Mesendoderm (in vitro differentiated cells): ENCODE results near the gene LRIT1.

Source experiments
- DNase-seq: peaks from one replicate; pipeline ENCODE4 v3.0.0; 2013
- H2AK5ac ChIP-seq: 2 replicates; pipeline ENCODE4 v1.6.1; 2013; ENCODE audit warnings: low read length, inconsistent platforms
- H2BK120ac ChIP-seq: 2 replicates; pipeline ENCODE4 v1.6.1; 2013; ENCODE audit warnings: low read depth, mild to moderate bottlenecking, low read length, moderate library complexity, mixed read lengths
- H2BK15ac ChIP-seq: replicated peaks from 2 replicates; pipeline ENCODE4 v1.6.1; 2013; ENCODE audit warnings: low read depth, mild to moderate bottlenecking, moderate library complexity
- H2BK5ac ChIP-seq: 2 replicates; pipeline ENCODE4 v1.6.1; 2013; ENCODE audit warnings: low read length, inconsistent platforms
- H3K18ac ChIP-seq: 2 replicates; pipeline ENCODE4 v1.6.1; 2013; ENCODE audit warnings: mild to moderate bottlenecking, low read length, mixed read lengths
- H3K23ac ChIP-seq: one replicate; pipeline ENCODE4 v1.6.1; 2013; ENCODE audit warnings: low read length
- H3K27ac ChIP-seq: 2 replicates; pipeline ENCODE4 v1.5.1; 2013; ENCODE audit warnings: low read depth, mild to moderate bottlenecking, inconsistent platforms, low read length, moderate library complexity
- H3K27me3 ChIP-seq: 2 replicates; pipeline ENCODE4 v1.6.1; 2013; ENCODE audit warnings: low read length, control low read depth, mild to moderate bottlenecking, inconsistent platforms; ENCODE audit not compliant: insufficient read depth, poor library complexity
- H3K36me3 ChIP-seq: 2 replicates; pipeline ENCODE4 v1.6.1; 2013; ENCODE audit warnings: low read length, inconsistent platforms; ENCODE audit not compliant: control insufficient read depth, insufficient read depth
- H3K4ac ChIP-seq: one replicate; pipeline ENCODE4 v1.6.1; 2013; ENCODE audit warnings: low read depth, mild to moderate bottlenecking, low read length, moderate library complexity
- H3K4me1 ChIP-seq: 2 replicates; pipeline ENCODE4 v1.6.1; 2013; ENCODE audit warnings: low read depth, low read length, inconsistent platforms; ENCODE audit not compliant: control insufficient read depth
- H3K4me2 ChIP-seq: 2 replicates; pipeline ENCODE4 v1.6.1; 2013; ENCODE audit warnings: low read length
- H3K4me3 ChIP-seq: 2 replicates; pipeline ENCODE4 v1.5.1; 2013; ENCODE audit warnings: mild to moderate bottlenecking, low read length
- H3K56ac ChIP-seq: one replicate; pipeline ENCODE4 v1.6.1; 2013; ENCODE audit warnings: low read length
- H3K79me1 ChIP-seq: 2 replicates; pipeline ENCODE4 v1.6.1; 2013; ENCODE audit warnings: low read length, inconsistent platforms
- H3K79me2 ChIP-seq: 2 replicates; pipeline ENCODE4 v1.6.1; 2013; ENCODE audit warnings: mild to moderate bottlenecking, low read length; ENCODE audit not compliant: control insufficient read depth, insufficient read depth
- H3K9ac ChIP-seq: 2 replicates; pipeline ENCODE4 v1.6.1; 2013; ENCODE audit warnings: low read length, inconsistent platforms
- H4K5ac ChIP-seq: one replicate; pipeline ENCODE4 v1.6.1; 2013; ENCODE audit warnings: low read length
- H4K8ac ChIP-seq: one replicate; pipeline ENCODE4 v1.6.1; 2013; ENCODE audit warnings: low read depth, mild to moderate bottlenecking, control low read depth, low read length, moderate library complexity
- WGBS: extraction: QIAGEN DNeasy Blood & Tissue Kit; methylation state at CpG from one replicate; pipeline ENCODE4 v1.1.7; 2013; ENCODE audit warnings: low lambda C conversion rate, missing lambda C conversion rate; ENCODE audit not compliant: insufficient coverage; ENCODE audit errors: extremely low coverage; 5-methylcytosine and 5-hydroxymethylcytosine counted together

LRIT1 gene

DNA sequence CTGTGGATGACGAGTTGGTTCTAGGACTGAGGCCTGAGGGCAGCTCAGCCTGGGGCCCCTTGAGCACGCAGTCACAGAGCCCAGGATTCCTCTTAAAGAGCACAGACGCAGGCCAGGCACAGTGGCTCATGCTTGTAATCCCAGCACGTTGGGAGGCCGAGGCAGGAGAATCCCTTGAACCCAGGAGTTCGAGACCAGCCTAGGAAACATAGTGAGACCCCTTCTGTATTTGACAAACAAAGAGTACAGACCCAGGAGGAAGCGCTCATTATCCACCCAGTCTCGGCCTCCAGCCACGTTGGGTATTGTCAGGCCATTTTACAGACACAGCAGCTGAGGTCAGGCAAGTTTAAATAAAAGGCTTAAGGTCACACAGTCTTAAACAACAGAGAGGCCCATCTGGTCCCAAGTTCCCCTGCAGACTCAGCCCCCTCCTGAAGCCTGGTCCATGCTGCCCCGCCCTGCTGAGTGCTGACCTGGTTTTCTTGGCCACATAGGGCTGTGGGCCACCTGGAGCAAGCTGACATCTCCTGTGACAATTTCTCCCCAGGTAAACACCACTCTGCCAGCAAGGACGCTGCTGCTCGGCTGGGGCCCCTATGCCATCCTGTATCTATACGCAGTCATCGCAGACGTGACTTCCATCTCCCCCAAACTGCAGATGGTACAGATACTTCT lies 16.1 kb upstream of the LRIT1 start:
- DNase-seq = no peak
- Histone ChIP-seq H4K5ac (no peak overlapping the region), H4K8ac (no peak overlapping the region), H3K4me1 (no peaks in the 10 kb centered on the region), H3K23ac (no peak overlapping the region), H3K4me2 (no peak overlapping the region), H2BK120ac (no peak overlapping the region), H3K4ac (no peak overlapping the region), H2BK15ac (no peak overlapping the region), H3K27me3 (no peaks in the 10 kb centered on the region), H3K79me1 (no peaks in the 10 kb centered on the region), H2BK5ac (no peak overlapping the region), H3K36me3 (no peaks in the 10 kb centered on the region), H2AK5ac (no peak overlapping the region), H3K27ac (no peak overlapping the region), H3K9ac (no peak overlapping the region), H3K79me2 (no peaks in the 10 kb centered on the region), H3K56ac (no peak overlapping the region), H3K18ac (no peak overlapping the region), H3K4me3 (no peak overlapping the region)
- no CpG with 5 or more reads among the region's 15 CpGs for WGBS

DNA sequence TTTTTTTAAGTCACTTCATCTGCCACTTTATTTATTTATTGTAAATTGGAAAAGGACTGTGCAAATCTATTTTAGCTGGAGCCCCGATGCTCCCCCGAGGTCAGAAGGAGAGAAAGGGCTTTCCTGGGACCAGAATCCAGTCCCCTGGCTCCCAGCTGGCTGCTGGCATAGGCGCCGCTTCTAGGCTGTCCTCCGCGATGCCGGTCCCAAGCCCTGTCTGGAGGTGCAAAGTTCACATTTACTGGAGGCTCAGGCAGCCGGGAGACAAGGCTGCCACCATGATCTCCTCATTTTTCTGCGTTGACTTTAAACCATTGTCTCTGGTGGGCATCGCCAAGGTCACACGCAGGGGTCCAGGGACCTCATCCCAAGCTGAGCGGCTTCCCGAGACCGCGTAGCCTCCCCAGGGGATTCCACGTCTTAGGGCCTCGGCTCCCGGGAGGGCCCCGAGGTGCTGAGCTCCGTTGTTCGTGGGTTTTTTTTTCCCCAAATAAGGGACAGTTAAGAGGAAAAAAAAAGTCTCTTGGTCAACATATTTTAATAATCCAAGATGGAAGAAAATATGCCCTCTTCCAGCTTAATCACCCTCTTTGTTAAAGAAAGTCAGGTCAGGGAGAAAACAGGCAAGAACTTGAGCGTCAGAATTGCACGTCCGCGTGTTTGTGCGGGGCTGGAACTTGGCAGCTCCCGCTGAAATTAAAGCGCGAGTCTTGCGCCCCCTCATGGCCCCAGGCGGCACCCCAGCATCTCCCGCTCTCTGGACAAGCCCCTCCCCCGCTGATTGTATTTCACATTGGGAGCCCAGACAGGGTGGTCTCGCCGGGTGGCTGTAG lies 15.4 kb upstream of the LRIT1 start:
- WGBS = no CpG with 5 or more reads among the region's 35 CpGs
- H4K5ac ChIP-seq = no peak overlapping the region
- no peak overlapping the region for H3K4me3 ChIP-seq

DNA sequence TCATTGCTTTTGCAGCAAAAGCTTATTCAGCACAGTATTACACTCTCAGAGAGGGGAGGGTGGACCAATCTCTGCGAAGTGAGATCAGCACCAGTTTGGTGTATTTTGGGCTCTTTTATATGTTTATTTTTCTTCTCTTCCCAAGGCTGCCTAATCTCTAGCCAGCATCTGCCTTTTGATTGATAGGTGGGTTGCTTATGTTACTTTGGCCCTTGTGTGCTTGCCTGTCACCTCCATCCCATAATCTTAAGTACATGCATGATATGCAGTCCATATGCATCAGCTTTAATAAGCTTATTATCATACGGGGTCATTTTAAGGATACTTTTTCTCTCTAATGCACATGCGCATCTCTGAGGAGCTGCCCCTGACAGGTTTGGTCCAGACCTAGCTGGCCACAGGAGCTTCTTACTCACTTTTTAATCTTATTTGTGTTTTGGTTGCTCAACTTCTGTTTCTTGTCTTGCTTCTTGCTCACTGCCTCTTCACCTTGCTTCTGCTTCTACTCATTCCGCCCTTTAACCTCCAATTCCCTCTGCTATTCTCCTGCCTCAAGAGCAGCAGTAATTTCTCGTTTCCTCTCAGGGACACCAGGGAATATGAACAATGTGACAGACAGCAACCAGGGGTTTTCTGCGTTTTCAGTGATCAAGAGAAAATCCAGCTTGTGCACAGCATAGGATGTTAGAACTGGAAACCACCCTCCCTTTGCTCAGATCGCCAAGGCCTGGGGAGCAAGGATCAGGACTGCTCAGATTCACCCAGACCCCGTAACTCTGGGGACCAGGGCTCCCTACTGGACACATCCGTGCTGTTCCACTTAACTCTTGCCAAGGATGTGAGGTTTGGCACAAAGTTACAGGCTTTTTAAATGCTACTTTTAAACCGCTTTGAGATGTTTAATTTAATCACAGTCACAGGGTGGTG lies 13.5 kb upstream of the LRIT1 start:
- no peak for DNase-seq
- Histone ChIP-seq H3K79me2 (no peaks in the 10 kb centered on the region), H3K9ac (no peak overlapping the region), H3K18ac (no peak overlapping the region), H2BK120ac (no peak overlapping the region), H3K4ac (no peak overlapping the region), H3K27ac (no peak overlapping the region), H4K8ac (no peak overlapping the region), H3K23ac (peak overlapping the region; percentile 45), H3K27me3 (no peaks in the 10 kb centered on the region), H2BK5ac (no peak overlapping the region), H2BK15ac (no peak overlapping the region), H3K4me3 (no peak overlapping the region), H3K56ac (no peak overlapping the region), H3K4me1 (no peaks in the 10 kb centered on the region), H3K36me3 (no peaks in the 10 kb centered on the region), H3K79me1 (no peaks in the 10 kb centered on the region), H4K5ac (no peak overlapping the region), H2AK5ac (no peak overlapping the region), H3K4me2 (no peak overlapping the region)
- no CpG with 5 or more reads among the region's 10 CpGs for WGBS

More for the DNA sequence above, 15.4 kb upstream of the LRIT1 start:
- no peak overlapping the region for H4K8ac ChIP-seq
- no peaks in the 10 kb centered on the region for H3K27me3 ChIP-seq
- H3K27ac ChIP-seq = no peak overlapping the region
- no peak overlapping the region for H2BK120ac ChIP-seq
- H3K4me1 ChIP-seq = no peaks in the 10 kb centered on the region
- H2BK5ac ChIP-seq = no peak overlapping the region
- H3K56ac ChIP-seq = peak overlapping the region; percentile 56
- DNase-seq = peak; percentile 75
- H3K36me3 ChIP-seq = no peaks in the 10 kb centered on the region
- H3K23ac ChIP-seq = no peak overlapping the region
- H3K79me2 ChIP-seq = no peaks in the 10 kb centered on the region
- no peak overlapping the region for H3K4me2 ChIP-seq
- no peak overlapping the region for H2BK15ac ChIP-seq
- no peaks in the 10 kb centered on the region for H3K79me1 ChIP-seq
- H3K18ac ChIP-seq = no peak overlapping the region
- no peak overlapping the region for H3K4ac ChIP-seq
- no peak overlapping the region for H2AK5ac ChIP-seq
- no peak overlapping the region for H3K9ac ChIP-seq

DNA sequence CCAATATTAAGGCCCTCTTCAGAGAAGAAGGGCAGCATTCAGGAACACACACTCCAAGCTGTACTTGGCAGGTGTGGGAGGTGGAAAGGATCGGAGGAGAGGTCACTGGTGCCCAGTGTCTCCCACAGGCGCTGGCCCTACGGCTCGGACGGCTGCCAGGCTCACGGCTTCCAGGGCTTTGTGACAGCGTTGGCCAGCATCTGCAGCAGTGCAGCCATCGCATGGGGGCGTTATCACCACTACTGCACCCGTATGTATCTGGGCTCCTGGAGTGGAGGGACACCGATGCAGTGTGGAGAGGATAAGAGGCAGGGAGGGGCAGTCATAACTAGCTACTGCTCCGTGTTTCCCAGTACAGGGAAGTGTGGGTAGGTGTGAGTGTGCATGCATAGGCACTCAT lies 7.4 kb upstream of the LRIT1 start:
- Histone ChIP-seq H3K18ac (no peak overlapping the region), H2AK5ac (no peak overlapping the region), H3K4ac (no peak overlapping the region), H2BK5ac (no peak overlapping the region), H3K4me1 (no peaks in the 10 kb centered on the region), H3K4me2 (no peak overlapping the region), H3K27me3 (no peaks in the 10 kb centered on the region), H4K5ac (no peak overlapping the region), H3K9ac (no peak overlapping the region), H3K79me1 (no peaks in the 10 kb centered on the region), H3K23ac (no peak overlapping the region), H2BK120ac (no peak overlapping the region), H4K8ac (no peak overlapping the region), H3K79me2 (no peaks in the 10 kb centered on the region), H3K27ac (no peak overlapping the region), H3K4me3 (no peak overlapping the region), H3K56ac (no peak overlapping the region), H3K36me3 (no peaks in the 10 kb centered on the region), H2BK15ac (no peak overlapping the region)
- DNase-seq = no peak
- no CpG with 5 or more reads among the region's 12 CpGs for WGBS

DNA sequence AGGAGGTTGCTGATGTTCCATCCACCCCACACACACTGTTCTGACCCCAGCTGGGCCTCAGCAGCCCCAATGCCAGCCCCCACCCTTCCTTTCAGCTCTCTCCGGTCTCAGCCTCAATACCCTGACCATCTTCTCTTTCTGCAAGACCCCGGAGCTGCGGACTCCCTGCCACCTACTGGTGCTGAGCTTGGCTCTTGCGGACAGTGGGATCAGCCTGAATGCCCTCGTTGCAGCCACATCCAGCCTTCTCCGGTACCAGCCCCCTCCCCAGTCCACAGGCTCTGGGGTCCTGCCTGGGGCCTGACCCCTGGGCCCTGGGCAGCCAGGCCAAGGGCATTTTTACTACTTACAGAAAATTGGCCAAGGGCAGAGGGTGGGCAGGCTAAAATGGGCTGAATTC lies 6.2 kb upstream of the LRIT1 start:
- no peak overlapping the region for H3K18ac ChIP-seq
- no CpG with 5 or more reads among the region's 6 CpGs for WGBS

More for the DNA sequence above, 6.2 kb upstream of the LRIT1 start:
- Histone ChIP-seq H3K4me2 (no peak overlapping the region), H3K4me3 (no peak overlapping the region), H3K4ac (no peak overlapping the region), H3K56ac (no peak overlapping the region), H3K36me3 (no peaks in the 10 kb centered on the region), H2BK120ac (no peak overlapping the region), H3K4me1 (no peaks in the 10 kb centered on the region), H2BK5ac (no peak overlapping the region), H2AK5ac (no peak overlapping the region), H3K23ac (no peak overlapping the region), H3K27me3 (no peaks in the 10 kb centered on the region), H3K9ac (no peak overlapping the region), H3K27ac (no peak overlapping the region), H4K5ac (no peak overlapping the region), H3K79me1 (no peaks in the 10 kb centered on the region), H3K79me2 (no peaks in the 10 kb centered on the region), H2BK15ac (no peak overlapping the region), H4K8ac (no peak overlapping the region)
- no peak for DNase-seq
